TTC549 (cell line): ENCODE data around the gene ATP1A2.
"Not testable (repeated sequence)": the region's sequence is repeated elsewhere in the genome, so short reads cannot be mapped to it uniquely, and the experiment has no call there.

Source experiments
- FAIRE-seq: peaks from 2 replicates; lab custom pipeline; 2012; peaks lifted over from hg19 to GRCh38; lab: Jason Lieb, UNC

The ATP1A2 gene

DNA sequence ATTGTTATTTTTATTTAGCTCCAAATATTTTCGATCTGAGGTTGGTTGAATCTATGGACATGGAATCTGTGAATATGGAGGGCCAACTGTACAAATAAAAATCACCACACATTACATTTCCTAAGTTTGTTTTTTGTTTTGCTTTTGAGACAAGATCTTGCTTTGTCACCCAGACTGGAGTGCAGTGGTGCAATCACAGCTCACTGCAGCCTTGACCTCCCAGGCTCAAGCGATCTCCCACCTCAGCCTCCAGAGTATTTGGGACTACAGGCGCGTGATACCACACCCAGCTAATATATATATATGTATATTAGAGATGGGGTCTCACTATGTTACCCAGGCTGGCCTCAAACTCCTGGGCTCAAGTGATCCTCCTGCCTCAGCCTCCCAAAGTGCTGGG lies 10.8 kb downstream of the ATP1A2 start:
- not testable (repeated sequence) for FAIRE-seq

DNA sequence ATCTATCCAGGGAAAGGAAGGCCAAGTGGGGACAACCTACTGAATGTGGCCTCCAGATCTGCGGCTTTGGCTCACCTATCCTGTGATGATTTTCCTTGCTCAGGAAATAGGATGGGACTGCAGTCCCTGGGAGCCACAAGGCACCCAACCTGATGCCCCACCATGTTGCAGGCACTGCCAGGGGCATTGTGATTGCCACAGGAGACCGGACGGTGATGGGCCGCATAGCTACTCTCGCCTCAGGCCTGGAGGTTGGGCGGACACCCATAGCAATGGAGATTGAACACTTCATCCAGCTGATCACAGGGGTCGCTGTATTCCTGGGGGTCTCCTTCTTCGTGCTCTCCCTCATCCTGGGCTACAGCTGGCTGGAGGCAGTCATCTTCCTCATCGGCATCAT lies 11.8 kb downstream of the ATP1A2 start:
- no peak for FAIRE-seq

DNA sequence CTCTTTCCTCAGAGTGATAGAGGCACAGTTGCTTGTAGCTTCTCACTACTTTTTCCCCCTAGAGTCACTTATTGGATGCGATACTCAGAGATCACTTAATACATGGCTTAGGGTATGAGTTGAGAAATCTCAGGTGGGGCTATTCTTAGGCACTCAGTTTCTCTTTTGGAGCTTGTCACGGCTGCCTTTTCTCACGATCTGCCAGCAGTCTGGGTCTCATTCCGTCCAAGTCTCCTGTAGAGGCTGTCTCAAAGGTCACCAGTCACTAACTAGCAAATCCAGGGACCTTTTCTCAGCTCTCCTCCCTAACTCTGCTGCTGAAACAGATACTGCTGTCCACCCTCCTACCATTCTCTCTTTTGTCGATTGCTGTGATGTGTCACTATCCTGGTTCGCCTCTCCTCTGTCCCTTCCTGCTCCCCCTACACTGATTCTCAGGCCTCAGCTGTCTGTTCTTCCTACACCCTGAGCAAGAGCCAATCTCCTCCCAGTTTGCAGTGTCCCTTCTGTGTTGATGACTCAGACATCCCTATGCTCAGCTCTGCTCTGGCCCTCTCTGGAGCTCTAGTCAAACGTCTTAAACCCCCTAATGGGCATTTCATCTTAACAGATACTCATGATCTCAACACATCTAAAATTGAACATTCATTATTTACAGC lies 12.4 kb downstream of the ATP1A2 start:
- no peak for FAIRE-seq

DNA sequence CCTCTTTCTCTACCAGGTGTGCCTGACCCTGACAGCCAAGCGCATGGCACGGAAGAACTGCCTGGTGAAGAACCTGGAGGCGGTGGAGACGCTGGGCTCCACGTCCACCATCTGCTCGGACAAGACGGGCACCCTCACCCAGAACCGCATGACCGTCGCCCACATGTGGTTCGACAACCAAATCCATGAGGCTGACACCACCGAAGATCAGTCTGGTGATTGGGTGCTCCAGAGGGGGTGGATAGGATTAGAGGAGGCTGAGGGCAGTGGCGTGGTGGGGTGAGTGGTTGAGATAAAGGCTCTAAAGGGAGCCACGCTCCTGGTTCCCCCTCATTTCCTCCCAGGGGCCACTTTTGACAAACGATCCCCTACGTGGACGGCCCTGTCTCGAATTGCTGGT lies 13.1 kb downstream of the ATP1A2 start:
- no peak for FAIRE-seq

DNA sequence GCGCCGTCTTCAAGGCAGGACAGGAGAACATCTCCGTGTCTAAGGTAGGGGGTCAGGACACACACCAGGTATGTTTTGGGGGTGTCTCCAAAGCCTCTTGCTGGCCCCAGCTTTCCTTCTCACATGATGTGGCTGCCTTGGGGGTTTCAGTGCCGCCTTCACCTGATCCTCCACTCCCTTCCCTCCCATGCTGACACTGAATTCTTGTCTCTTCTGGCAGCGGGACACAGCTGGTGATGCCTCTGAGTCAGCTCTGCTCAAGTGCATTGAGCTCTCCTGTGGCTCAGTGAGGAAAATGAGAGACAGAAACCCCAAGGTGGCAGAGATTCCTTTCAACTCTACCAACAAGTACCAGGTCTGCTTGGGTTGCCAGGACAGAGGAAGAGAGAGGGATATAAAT lies 13.5 kb downstream of the ATP1A2 start:
- no peak for FAIRE-seq

DNA sequence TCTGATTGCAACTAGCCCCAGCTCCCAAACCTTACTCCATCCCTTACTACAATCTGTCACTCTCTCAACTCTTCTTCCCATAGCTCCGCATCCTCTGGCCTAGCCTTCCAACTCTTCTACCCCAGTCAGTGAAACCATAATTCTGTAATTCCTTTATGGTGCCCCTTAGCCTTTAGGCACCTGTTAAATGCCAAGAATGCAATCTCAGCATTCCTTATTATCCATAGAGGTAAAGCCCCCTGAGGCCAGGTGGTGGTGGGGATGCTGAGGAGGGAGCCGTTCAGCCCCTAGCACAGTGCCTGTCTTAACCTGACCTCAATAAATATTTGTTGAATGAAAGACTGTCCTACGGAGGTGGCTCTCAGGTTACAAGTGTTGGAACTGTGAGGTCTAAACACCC lies 14.0 kb downstream of the ATP1A2 start:
- no peak for FAIRE-seq

DNA sequence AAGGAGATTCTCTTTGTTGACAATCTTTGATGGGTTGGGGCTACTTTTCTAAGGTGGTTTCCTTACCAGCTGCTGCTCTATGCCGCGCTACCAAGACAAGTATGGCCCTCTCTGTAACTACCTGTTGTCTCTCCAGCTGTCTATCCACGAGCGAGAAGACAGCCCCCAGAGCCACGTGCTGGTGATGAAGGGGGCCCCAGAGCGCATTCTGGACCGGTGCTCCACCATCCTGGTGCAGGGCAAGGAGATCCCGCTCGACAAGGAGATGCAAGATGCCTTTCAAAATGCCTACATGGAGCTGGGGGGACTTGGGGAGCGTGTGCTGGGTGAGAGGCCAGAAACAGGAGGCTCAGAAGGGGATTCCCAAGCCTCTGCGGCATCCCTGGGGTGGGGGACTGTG lies 14.4 kb downstream of the ATP1A2 start:
- FAIRE-seq: no peak

DNA sequence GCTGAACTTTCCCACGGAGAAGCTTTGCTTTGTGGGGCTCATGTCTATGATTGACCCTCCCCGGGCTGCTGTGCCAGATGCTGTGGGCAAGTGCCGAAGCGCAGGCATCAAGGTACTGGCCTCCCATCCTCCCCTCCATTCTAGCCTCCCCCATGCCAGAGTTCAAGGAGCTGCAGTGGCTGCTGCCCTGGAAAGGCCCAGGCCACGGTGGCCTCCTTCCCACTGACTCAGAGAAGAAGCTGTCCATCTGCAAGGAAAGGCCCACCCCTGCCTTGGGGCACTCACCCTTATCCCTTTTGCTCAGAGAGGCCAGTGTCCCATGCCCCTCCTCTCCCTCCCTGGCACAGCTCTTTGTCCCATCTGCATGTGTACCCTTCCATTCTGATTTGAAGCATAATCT lies 14.9 kb downstream of the ATP1A2 start:
- no peak for FAIRE-seq

DNA sequence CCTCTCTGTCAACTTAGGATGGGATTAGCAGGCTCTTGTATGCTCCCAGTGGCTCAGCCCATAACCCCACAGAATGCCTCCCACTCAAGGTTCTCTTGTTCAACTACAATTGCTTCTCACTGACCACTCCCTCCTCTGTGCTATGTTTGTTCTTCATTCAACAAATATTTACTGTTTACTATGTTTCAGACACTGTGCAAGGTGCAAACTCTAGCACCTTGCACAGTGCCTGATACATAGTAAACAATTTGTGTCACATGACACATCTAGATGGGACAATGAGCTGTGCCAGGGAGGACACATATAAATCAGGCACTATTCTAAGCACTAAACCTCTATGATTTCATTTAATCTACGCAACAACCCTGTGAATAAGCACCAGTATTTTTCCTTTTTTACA lies 15.4 kb downstream of the ATP1A2 start:
- no peak for FAIRE-seq

DNA sequence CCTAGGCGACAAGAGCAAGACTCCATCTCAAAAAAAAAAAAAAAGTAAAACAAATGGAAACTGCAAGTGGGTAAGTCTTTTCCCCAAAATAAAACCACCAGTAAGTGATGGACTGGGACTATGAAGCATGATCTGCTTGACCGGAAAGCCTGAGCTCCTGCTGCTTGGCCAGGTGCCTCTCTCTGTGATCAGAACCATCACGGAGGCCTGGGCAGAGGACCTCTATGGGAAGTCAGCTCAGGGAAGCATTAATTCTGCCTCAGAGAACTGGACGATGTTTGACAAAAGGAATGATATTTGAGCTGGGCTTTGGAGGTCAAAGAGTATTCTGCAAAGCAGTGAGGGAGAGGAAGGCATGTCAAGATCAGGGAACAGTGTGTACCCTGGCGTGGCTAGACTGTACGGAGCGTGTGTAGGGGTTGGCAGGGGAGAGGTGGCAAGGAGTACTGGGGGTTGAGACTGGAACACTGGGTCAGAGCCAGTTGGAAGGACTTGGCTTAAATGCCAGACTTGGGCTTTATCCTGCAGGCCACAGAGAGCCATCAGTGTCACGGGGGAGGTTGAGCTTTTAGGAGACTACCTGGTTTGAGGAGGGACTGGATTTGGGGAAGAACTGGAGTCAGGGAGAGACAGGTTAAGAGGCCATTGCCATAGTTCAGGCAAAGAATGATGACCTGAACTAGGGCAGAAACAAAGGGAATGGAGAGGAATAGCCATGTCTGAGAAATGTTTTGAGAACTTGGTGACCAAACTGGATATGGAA lies 16.4 kb downstream of the ATP1A2 start:
- no peak for FAIRE-seq

DNA sequence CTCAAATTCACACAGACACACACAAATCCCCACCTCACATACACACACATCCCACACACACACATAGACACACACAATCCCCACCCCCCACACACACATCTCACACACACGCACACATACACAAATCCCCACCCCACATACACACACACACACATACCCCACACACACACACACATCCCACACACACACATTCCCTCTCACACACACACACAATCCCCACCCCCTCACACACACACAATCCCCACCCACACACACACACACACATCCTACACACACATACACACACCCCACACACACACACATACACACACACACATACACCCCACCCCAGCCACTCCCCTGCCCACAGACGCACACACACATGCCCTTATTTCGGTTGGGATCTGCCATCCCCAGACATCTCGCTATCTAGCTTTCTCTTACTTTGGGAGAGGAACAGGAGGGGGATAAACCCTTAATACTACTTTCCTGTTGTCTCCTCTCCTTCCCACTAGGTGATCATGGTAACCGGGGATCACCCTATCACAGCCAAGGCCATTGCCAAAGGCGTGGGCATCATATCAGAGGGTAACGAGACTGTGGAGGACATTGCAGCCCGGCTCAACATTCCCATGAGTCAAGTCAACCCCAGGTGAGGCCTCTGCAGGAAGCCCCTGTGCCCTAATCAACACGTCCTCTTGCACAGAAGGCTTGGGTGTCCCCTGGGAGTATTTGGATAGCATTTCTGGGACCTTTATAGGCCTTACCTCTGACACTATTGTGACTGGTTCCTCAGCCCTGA lies 18.6 kb downstream of the ATP1A2 start:
- FAIRE-seq: no peak

DNA sequence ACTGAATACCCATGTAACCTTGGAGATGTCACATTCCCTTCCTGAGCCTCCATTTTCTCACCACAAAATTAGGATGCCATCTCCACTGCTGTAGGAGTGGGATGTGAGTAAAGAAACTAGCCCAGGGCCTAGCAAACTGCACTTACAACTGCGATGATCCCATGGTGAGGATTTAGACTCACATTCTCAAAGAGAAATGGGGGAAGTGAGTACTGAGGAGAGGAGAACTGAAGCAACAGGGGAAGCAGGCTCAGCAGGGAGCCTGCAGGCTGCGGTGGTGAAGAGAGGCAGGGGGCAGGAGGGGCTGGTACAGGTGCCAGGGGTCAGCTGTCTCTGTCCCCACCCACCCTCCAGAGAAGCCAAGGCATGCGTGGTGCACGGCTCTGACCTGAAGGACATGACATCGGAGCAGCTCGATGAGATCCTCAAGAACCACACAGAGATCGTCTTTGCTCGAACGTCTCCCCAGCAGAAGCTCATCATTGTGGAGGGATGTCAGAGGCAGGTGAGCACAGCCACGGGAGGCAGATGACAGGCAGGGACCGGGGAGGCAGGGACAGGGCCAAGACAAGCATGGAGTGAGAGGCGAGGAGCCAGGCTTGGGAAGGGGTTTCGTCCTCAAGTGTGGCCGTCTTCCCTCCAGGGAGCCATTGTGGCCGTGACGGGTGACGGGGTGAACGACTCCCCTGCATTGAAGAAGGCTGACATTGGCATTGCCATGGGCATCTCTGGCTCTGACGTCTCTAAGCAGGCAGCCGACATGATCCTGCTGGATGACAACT lies 19.4 kb downstream of the ATP1A2 start:
- no peak for FAIRE-seq

DNA sequence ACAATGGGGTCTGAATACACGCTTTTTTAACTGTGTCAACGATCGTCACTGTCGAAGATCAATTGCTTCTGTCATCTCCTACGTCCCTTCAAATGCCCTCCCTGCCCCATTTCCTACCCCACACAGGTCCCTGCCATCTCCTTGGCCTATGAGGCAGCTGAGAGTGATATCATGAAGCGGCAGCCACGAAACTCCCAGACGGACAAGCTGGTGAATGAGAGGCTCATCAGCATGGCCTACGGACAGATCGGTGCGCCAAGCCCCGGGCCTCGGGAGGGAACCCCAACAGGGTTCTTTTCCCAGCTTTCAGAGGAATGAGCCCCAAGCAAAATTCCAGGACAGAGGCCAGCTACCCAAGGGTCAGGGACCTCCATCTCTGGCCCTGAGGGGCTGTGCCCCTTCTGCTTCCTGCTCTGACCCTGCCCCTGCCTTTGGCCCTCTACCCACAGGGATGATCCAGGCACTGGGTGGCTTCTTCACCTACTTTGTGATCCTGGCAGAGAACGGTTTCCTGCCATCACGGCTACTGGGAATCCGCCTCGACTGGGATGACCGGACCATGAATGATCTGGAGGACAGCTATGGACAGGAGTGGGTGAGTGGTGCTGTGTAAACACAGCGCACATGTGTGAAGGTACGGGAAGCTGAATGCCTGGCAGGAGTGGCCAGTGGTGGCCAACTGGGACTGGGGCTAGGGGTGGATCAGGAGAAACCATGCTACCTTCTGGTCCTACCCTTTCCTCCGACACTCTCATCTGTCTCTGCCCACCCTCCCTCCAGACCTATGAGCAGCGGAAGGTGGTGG lies 20.8 kb downstream of the ATP1A2 start:
- FAIRE-seq: no peak

DNA sequence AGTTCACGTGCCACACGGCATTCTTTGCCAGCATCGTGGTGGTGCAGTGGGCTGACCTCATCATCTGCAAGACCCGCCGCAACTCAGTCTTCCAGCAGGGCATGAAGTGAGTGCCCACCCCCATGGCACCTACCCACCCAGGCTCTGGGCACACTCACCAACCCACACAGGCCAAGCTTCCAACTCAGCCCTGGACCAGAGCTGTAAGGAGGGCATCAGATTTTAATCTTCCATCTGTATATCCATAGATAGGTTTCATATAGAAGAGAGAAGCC lies 21.3 kb downstream of the ATP1A2 start:
- FAIRE-seq: no peak

DNA sequence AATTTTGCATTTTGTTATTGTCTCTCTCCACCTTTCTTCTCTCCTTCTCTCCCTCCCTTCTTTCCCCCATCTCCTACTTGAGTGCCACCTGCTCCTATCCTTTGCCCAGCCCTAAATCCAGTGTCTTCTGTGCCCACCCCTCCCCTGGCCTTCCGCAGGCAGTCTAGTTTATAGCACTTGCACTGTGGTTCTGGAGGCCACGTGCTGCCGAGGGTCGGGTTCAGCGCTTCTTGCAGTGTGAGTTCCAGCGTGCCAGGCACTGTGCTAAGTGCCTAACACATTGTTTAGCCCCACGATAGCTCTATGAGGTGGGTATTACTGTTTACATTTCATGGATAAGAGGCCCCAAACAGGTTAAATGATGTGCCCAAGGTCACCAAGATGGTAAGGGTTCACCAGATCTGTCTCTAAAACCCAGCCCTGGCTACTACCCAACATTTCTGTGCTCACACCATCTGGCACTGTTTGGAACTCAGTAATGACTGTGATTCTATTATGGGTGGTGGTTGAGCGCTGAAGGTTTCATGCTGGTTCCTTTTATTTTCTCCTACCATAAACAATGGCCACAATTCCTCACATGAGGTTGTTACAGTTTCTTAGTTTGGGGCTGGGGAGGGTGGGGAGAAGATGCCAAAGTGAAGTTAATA lies 21.8 kb downstream of the ATP1A2 start:
- no peak for FAIRE-seq

DNA sequence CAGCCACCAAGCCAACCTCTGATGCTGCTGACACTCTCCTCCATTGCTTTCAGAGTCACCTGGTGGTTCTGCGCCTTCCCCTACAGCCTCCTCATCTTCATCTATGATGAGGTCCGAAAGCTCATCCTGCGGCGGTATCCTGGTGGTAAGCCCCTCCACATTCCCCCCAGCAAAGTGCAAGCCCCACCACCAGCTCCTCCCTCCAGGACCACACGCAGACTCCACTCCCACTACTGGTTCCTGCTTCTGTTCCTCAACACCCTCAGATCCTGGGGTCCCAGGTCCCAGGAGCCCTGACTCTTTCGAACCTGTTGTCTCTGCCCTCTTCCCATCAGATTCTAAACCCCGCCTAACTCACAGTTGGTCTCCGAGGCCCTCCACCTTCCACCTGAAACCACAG lies 24.3 kb downstream of the ATP1A2 start:
- FAIRE-seq: no peak

DNA sequence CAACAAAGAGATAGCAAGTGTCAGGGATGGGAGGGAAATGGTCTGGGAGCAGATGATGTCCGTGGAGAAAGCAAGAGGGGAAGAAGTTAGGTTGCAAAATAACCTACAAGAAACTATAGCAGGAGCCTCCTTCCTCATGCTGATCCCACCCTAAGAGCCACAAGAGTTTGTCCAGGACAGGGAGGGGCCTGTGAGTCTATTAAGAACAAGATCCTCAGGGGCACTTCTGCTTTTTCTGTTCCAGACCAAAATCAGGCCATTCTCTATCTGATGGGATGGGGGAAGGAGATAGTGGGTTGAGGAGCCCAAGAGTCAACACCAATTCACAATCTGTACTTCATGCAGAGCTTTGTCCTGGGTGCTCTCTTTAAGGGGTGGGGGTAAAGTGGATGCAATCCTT lies 28.1 kb downstream of the ATP1A2 start:
- no peak for FAIRE-seq

DNA sequence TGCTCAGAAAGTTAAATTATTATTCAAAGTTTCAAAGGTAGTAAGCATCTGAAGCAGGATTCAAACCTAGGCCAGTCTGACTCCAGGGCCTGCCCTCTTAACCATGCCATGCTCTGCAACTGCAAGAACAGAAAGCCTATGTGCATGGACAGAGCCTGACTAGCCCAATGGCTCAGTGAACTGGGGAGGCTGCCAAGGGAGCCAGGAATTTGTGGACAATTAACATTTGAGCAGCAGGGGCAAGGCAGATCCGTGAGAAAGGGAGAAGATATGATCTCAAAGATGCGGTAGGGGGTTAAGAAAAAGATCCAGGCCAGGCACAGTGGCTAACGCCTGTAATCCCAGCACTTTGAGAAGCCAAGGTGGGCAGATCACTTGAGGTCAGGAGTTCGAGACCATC lies 29.4 kb downstream of the ATP1A2 start:
- FAIRE-seq: no peak

DNA sequence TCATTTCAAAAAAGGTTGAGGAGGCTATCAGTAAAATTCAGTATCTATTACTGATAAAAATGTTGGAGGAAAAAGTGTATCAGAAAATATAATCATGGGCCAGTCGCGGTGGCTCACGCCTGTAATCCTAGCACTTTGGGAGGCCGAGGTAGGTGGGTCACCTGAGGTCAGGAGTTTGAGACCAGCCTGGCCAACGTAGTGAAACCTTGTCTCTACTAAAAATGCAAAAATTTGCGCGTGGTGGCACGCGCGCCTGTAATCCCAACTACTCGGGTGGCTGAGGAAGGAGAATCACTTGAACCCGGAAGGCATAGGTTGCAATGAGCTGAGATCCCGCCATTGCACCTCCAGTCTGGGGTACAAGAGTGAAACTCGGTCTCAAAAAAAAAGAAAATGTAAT lies 30.5 kb downstream of the ATP1A2 start:
- no peak for FAIRE-seq

DNA sequence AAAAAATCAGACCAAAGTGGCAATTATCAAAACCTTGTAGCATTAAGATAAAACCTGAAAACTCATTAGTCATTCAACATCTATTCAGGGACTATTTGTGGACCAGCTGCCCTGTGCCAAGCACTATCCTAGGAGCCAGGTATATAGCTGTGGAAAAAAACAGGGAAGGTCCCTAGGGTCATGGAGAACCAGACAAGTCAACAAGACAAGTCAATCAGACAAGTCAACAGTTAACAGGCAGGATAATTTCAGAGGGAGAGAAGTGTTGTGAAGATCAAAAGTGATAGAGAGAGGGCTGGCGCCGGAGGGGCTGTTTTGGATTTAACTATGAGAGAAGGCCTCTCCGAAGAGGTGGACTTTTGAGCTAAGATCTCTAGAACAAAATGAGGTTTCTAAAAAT lies 32.6 kb downstream of the ATP1A2 start:
- FAIRE-seq: no peak

DNA sequence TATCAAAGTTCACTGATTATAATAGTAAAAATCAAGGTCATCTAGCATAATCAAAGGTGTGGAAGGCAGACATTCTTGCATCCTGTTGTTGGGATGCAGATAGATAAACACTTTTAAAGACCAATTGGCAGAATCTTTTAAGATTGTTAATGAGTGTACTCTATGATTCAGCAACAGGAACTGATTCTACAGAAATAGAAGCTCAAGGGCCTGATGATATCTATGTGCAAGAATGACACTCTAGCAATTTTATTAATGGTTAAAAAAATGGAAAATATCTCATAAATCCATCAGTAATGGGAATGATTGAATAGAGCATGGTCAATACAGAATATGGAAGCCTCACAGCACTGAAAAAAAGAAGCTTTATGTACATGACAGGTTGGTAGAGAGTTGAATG lies 33.7 kb downstream of the ATP1A2 start:
- FAIRE-seq: no peak

DNA sequence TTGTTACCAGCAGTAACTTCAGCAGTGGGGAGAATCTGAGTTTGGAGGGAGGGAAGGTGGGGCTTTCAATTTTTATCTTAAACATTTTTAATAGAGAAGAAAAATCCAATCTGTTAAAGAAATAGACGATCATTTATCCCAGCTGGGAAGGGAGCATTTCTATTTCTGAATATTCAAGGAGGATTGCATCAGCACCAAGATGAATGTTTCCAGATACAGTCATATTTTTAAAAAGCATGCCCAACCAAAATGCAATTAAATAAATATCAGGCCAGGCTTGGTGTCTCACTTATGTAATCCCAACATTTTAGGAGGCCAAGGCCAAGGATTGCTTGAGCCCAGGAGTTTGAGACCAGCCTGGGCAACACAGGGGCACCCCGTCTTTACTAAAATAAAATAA lies 34.2 kb downstream of the ATP1A2 start:
- no peak for FAIRE-seq
